K562 (cell line): ENCODE results near the gene PSMC4. TPM values are rescaled to one million over a fixed set of nuclear protein-coding genes. Genes with fewer than 3 reads are reported as not detected.

ENCODE experiments used
- CEBPZ ChIP-seq: fragments of 150-350 bp; IDR thresholded peaks from 2 replicates; pipeline ENCODE4 v1.6.1; 2014; ENCODE audit warnings: low read depth, mild to moderate bottlenecking, low read length, borderline replicate concordance
- CHD1 ChIP-seq: fragments of 200-600 bp; sonication (generic); IDR thresholded peaks from one replicate; pipeline ENCODE4 v1.6.1; 2012; ENCODE audit warnings: mild to moderate bottlenecking, moderate library complexity, low read length, inconsistent platforms
- DPF2 ChIP-seq: fragments of 450-650 bp; IDR thresholded peaks from 2 replicates; pipeline ENCODE4 v1.6.1; 2016
- E2F3 ChIP-seq: fragments of 250-450 bp; sonication (Bioruptor Pico); IDR thresholded peaks from 2 replicates; pipeline ENCODE4 v1.4.0; 2020; ENCODE audit warnings: mild to moderate bottlenecking
- ERF ChIP-seq: fragments of 450-650 bp; formaldehyde crosslinking; IDR thresholded peaks from 2 replicates; pipeline ENCODE4 v1.4.0; 2020; ENCODE audit warnings: mild to moderate bottlenecking, mixed read lengths
- GATA2 ChIP-seq: sonication (generic); formaldehyde crosslinking; IDR thresholded peaks from 2 replicates; pipeline ENCODE4 v1.4.0; 2020; ENCODE audit warnings: mild to moderate bottlenecking, missing genetic modification reagents
- POLR2B ChIP-seq: fragments of 450-650 bp; IDR thresholded peaks from 2 replicates; pipeline ENCODE4 v1.6.1; 2018; ENCODE audit warnings: low read depth; ENCODE audit not compliant: partially characterized antibody
- SMAD2 ChIP-seq: fragments of 150-350 bp; IDR thresholded peaks from 2 replicates; pipeline ENCODE4 v1.6.1; 2014; ENCODE audit warnings: low read depth, mild to moderate bottlenecking, low read length
- TAF15 ChIP-seq: fragments of 200-400 bp; formaldehyde crosslinking; IDR thresholded peaks from 2 replicates; pipeline ENCODE4 v1.6.1; 2017; ENCODE audit warnings: mild to moderate bottlenecking, low read depth, low read length, moderate library complexity
- TAL1 ChIP-seq: fragments of 450-650 bp; IDR thresholded peaks from 2 replicates; pipeline ENCODE4 v1.6.1; 2016; ENCODE audit warnings: mild to moderate bottlenecking
- THRAP3 ChIP-seq: fragments of 450-650 bp; IDR thresholded peaks from 2 replicates; pipeline ENCODE4 v1.6.1; 2016; ENCODE audit warnings: mild to moderate bottlenecking, inconsistent platforms, borderline replicate concordance
- ZBTB26 ChIP-seq: fragments of 450-650 bp; formaldehyde crosslinking; IDR thresholded peaks from 2 replicates; pipeline ENCODE4 v1.4.0; 2022; ENCODE audit warnings: missing genetic modification characterization
- ZNF253 ChIP-seq: fragments of 250-450 bp; sonication (Bioruptor Pico); conservative IDR thresholded peaks from 2 replicates; pipeline ENCODE4 v1.6.1; 2021; ENCODE audit warnings: mild to moderate bottlenecking
- ZNF639 ChIP-seq, 2 experiments: fragments of 200-800 bp in 1 of 2; sonication (Bioruptor generic) in 1 of 2; sonication (generic) in 1 of 2; formaldehyde crosslinking in 1 of 2; IDR thresholded peaks in 1 of 2; conservative IDR thresholded peaks in 1 of 2; 2 replicates each; pipeline versions ENCODE4 v1.5.0 to v1.6.1; 2016 to 2020; ENCODE audit warnings: missing compliant biosample characterization in 1 of 2, missing genetic modification characterization in 1 of 2, missing genetic modification reagents in 1 of 2
- ZNF830 ChIP-seq: fragments of 250-450 bp; sonication (Bioruptor Pico); IDR thresholded peaks from 2 replicates; pipeline ENCODE4 v1.5.0; 2021; ENCODE audit warnings: mild to moderate bottlenecking
- polyA plus RNA-seq, 8 experiments: library from polyadenylated mRNA; depleted of rRNA in 4 of 8; stranded (reverse) in 5 of 8; unstranded in 3 of 8; fragments of >200 nt; fragmentation: Nextera tagmentation in 2 of 8; fragmentation: Illumina TruSeq in 1 of 8; extraction: Ambion mirVana in 2 of 8; extraction: Trizol in 1 of 8; gene quantifications; 2 replicates each; pipeline versions ENCODE4 v1.2.1 to v1.2.3, GENCODE V29; 2011 to 2014; ENCODE audit warnings: inconsistent platforms in 1 of 8, missing spikeins in 1 of 8
- total RNA-seq, 7 experiments: library from RNA; depleted of rRNA in 6 of 7; stranded (reverse); fragments of >200 nt in 6 of 7; fragmentation: Illumina TruSeq in 2 of 7; extraction: Trizol in 2 of 7; gene quantifications; 2 replicates each; pipeline versions ENCODE4 v1.2.1 to v1.2.3, GENCODE V29; 2011 to 2021; ENCODE audit warnings: low replicate concordance in 1 of 7
- TF ChIP-seq, protein P1 (sequence below): fragments of 250-450 bp; sonication (Bioruptor Pico); IDR thresholded peaks from 2 replicates; pipeline ENCODE4 v1.5.0; 2021
- TF ChIP-seq, protein P2 (sequence below): sonication (generic); formaldehyde crosslinking; IDR thresholded peaks from 2 replicates; pipeline ENCODE4 v1.8.0; 2022; ENCODE audit warnings: missing genetic modification reagents, mild to moderate bottlenecking, moderate library complexity, borderline replicate concordance
- TF ChIP-seq, protein P3 (sequence below): fragments of 150-350 bp; conservative IDR thresholded peaks from 2 replicates; pipeline ENCODE4 v1.6.1; 2014; ENCODE audit warnings: low read length

PSMC4 gene
- total and polyA plus RNA-seq, 9 of the 15 experiments (the other 6 are each of a cell fraction or from before 2014, with no cell fraction given), result 45.9 to 475 (median 142) TPM

DNA sequence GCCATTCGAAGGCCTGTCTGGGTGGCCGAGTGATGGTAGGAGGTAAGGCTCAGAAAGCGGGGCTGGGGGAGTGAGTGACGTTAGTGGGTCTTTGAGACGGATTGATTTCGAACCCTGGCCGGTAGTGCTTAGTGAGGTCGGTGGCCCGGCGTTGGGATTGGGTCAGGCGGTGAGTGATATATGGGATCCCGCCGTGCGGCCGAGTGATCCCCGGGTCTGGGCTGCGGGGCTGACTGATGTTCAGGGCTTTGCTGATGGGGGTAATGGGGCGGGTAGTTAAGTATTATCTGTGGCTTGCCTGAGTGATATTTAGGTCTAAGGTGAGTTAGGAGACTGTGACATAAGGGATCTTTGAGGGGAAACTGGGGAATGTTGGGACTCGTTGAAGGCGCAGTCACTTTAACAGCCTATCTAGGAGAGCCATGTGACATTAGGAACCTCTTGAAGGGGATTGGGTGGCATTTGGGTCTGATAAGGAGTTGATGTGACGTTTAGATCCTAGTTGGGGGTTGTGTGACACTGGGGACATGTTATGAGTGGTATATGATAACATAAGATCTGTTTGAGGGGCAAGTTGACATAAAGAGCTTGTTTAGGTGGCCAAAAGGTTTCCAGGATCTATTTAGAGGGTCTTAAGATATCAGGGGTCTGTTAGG lies 543 bp downstream of the PSMC4 start (continued):
- TF ChIP-seq CEBPZ (no peak), E2F3 (CRISPR knock-in tag) (no peak), CHD1 (peak; percentile 83), THRAP3 (no peak), GATA2 (CRISPR knock-in tag) (peak; percentile 9; the same call in 1 of the 2 replicates), ZNF253 (CRISPR knock-in tag) (no peak), DPF2 (peak; percentile 13), ZNF639 (CRISPR knock-in tag; conservative IDR thresholded peaks at IDR 0.05 in 1 of 2, IDR thresholded peaks at IDR 0.05 in 1 of 2) (no peak), TAF15 (no peak), POLR2B (peak; percentile 3), TAL1 (no peak), SMAD2 (no peak), ZBTB26 (CRISPR knock-in tag) (no peak), ERF (CRISPR knock-in tag) (no peak), ZNF830 (CRISPR knock-in tag) (no peak)
- TF ChIP-seq, protein P1, sequence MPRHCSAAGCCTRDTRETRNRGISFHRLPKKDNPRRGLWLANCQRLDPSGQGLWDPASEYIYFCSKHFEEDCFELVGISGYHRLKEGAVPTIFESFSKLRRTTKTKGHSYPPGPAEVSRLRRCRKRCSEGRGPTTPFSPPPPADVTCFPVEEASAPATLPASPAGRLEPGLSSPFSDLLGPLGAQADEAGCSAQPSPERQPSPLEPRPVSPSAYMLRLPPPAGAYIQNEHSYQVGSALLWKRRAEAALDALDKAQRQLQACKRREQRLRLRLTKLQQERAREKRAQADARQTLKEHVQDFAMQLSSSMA (CRISPR knock-in tag), result peak; percentile 9; the same call in 1 of the 2 replicates
- TF ChIP-seq, protein P2, sequence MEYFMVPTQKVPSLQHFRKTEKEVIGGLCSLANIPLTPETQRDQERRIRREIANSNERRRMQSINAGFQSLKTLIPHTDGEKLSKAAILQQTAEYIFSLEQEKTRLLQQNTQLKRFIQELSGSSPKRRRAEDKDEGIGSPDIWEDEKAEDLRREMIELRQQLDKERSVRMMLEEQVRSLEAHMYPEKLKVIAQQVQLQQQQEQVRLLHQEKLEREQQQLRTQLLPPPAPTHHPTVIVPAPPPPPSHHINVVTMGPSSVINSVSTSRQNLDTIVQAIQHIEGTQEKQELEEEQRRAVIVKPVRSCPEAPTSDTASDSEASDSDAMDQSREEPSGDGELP (CRISPR knock-in tag), result no peak
- TF ChIP-seq, protein P3, sequence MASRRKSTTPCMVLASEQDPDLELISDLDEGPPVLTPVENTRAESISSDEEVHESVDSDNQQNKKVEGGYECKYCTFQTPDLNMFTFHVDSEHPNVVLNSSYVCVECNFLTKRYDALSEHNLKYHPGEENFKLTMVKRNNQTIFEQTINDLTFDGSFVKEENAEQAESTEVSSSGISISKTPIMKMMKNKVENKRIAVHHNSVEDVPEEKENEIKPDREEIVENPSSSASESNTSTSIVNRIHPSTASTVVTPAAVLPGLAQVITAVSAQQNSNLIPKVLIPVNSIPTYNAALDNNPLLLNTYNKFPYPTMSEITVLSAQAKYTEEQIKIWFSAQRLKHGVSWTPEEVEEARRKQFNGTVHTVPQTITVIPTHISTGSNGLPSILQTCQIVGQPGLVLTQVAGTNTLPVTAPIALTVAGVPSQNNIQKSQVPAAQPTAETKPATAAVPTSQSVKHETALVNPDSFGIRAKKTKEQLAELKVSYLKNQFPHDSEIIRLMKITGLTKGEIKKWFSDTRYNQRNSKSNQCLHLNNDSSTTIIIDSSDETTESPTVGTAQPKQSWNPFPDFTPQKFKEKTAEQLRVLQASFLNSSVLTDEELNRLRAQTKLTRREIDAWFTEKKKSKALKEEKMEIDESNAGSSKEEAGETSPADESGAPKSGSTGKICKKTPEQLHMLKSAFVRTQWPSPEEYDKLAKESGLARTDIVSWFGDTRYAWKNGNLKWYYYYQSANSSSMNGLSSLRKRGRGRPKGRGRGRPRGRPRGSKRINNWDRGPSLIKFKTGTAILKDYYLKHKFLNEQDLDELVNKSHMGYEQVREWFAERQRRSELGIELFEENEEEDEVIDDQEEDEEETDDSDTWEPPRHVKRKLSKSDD, result no peak
